Islet precursor cell (in vitro differentiated cells): ENCODE data around the gene AHCYL2.
A peak's percentile ranks its signal among the peaks of the same experiment; 100 is the strongest.
"Not testable (repeated sequence)": the region's sequence is repeated elsewhere in the genome, so short reads cannot be mapped to it uniquely, and the experiment has no call there.

Source experiments
- DNase-seq: peaks from one replicate; pipeline ENCODE4 v3.0.0-alpha.2; 2018

Gene AHCYL2

GRCh38 chr7:129388333-129389098 lies 163.7 kb downstream of the AHCYL2 start:
- no peak for DNase-seq

DNA sequence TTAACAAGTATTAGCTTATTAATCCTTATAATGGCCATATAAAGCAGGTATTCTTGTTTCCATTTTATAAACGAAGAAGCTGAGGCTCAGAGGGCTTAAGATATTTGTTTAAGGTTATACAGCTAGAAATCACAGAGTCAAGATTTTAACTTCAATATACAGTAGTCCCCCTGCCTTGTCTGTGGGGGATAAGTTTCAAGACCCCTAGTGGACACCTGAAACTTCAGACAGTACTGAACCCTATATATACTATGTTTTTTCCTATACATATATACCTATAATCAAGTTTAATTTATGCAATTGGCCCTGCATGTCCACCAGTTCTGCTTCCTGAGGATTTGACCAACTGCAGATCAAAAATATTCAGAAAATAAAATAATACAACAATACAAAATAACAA lies 165.0 kb downstream of the AHCYL2 start:
- DNase-seq: no peak

DNA sequence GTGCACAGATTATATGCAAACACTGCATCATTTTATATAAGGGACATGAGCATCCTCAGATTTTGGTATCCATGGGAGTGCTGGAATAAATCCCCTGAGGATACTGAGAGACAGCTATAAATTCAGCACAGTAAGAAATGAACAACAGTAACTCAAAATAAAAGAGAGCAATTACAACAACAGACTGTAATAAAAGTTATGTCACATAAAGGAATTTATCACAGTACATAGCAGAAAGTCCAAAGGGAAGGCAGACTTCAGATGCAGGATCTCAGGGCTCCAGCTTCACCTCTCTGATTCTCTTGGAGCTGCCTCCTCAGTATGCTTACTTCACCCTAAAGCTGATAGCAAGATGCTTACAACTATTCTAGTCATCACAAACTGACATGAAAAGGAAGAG lies 165.5 kb downstream of the AHCYL2 start:
- DNase-seq: no peak

- no peak for DNase-seq
These were observed 166.8 kb downstream of the AHCYL2 start for GRCh38 chr7:129391546-129392171.

- DNase-seq: no peak
These were observed 168.4 kb downstream of the AHCYL2 start for GRCh38 chr7:129393255-129393654.

- DNase-seq: no peak
These were observed 169.3 kb downstream of the AHCYL2 start for GRCh38 chr7:129394101-129394500.

DNA sequence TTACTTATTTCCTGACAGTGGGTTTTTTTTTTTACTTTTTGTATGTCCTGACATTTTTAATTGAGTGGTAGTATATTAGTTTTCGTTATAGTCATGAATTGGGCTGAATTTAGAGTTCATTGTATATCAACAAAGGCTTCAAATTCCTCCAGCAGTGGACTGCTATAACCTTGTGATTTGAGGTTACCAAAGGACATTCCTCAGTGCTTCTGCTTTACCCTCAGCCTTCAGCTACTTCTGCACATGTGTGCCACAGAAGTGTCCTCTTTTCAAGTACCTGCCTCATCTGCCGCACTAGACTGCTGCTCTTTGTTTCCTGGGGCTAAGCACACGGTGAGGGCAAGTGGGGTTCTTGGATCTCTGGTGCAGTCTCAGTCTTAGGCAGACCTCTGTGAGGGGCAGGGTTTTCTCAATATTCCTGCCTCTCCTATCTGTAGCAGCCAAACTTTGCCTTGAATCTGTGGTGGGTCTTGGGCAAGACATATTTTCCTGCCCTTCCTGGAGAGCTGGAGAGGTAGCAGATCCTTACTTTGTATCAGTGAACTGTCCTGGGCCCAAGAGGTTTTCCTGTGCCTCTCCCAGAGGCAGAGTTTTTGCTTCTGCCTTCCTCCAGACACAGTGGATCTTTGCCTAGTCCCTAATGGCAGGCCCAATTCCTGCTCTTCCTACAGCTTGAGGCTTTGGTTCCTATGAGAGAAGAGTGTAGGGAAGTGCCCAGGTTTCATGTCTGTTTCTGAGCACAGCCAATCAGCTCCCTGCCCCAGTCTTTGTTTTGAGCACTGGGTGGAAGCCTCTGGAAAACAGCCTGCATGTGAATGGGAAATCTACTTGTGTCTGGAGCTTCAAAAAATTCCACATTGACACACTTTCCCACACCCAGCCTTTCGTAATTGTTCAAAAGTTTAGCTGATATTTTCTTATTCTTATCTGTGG lies 170.4 kb downstream of the AHCYL2 start:
- no peak for DNase-seq

DNA sequence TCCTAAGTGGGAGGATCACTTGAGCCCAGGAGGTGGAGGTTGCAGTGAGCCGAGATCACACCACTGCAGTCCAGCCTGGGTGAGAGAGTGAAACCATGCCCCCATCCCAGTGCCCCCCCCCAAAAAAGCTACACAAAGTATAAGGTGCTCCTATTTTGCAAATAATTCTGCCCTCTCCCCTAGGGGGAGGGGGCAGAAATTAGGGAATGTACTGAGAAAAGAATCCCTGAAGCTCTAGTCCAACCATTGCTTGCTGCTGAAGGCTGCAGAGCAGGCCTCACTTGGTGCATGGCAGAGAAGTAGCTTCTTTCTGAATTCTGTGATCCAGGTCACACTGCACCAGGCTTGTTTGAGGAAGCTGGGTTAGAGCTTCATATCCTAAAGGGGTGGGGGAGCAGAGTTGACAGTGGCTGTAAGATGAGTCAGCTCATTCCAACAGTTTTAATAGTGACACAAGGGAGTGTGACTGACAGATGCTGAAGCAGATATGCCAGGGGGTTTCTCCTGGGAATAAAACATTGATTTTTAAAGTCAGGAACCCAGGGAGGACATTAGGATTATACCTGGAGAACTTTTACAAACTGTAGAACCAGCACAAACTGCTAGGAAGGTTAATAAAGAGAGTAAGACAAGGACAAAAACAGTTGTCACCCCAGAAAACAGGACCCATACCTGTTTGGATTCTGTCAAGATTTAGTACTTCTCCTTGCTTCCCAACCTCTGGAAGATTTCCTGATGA lies 176.6 kb downstream of the AHCYL2 start:
- peak; percentile 83 for DNase-seq

GRCh38 chr7:129401967-129402860 lies 177.4 kb downstream of the AHCYL2 start:
- DNase-seq: no peak

DNA sequence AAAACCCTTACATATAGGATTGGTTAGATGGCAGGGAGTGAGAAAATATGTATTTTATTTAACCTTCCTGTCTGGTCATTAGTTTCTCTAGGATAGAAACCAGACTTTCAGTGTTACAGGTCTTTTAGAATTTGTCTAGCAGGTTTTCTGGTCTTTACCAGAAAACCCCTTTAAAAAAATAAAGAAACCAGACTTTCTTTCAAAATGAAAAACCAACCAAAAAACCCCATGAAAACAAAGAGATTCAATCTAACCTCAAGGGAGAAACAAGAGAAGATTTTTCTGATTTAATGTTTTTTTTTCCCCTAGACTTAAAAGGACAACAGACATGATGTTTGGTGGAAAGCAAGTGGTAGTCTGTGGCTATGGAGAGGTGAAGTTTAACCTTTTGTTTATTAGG lies 180.7 kb downstream of the AHCYL2 start:
- DNase-seq: no peak

GRCh38 chr7:129410238-129410637 lies 185.4 kb downstream of the AHCYL2 start:
- DNase-seq: not testable (repeated sequence)

- DNase-seq: no peak
These were observed 187.7 kb downstream of the AHCYL2 start for GRCh38 chr7:129412501-129412900.

DNA sequence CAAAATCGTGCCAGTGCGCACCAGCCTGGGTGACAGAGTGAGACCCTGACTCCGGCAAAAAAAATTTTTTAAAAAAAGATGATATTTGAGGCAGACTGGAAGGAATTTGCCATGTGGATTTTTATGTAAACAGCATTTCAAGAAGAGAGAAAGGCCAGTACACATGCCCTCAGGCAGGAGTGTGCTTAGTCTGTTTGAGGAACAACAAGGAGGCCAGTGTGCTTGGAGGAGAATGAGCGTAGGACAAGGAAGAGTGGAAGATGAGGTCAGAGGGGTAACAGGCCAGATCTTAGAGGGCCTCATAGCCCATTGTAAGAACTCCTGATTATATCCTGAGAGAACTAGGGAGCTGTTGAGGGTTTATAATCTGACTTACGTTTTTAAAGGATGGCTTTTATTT lies 192.2 kb downstream of the AHCYL2 start:
- DNase-seq: peak; percentile 81

GRCh38 chr7:129421717-129422250 lies 197.0 kb downstream of the AHCYL2 start:
- DNase-seq: no peak

- DNase-seq: no peak
These were observed 197.9 kb downstream of the AHCYL2 start for GRCh38 chr7:129422727-129423126.

DNA sequence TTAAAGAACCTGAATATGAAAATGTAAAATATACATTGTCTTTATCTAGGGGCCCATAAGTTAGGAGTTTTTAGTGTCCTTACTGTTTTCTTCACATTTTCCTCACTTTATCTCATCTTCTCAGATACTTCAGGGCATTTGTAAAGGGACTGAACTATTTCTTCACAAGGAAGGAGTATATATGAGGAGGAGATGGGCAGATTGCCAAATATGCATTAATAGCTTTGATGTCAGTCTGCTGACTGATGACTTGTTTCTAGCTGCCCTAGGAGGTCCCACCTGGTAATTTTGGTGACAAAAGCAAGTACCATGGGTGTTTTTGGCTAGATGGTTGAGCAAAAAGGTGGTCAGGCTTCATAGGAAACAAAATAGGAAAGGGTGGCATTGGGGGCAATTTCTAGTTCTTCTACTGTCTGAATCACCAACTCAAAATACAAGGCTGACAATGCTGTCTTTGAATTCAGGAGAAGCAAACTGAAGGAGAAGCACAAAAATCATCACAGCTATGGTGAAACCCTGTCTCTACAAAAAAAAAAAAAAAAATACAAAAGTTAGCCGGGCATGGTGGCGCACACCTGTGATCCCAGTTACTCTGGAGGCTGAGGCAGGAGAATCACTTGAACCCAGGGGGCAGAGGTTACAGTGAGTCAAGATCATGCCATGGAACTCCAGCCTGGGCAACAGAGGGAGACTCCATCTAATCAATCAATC lies 199.0 kb downstream of the AHCYL2 start:
- no peak for DNase-seq

DNA sequence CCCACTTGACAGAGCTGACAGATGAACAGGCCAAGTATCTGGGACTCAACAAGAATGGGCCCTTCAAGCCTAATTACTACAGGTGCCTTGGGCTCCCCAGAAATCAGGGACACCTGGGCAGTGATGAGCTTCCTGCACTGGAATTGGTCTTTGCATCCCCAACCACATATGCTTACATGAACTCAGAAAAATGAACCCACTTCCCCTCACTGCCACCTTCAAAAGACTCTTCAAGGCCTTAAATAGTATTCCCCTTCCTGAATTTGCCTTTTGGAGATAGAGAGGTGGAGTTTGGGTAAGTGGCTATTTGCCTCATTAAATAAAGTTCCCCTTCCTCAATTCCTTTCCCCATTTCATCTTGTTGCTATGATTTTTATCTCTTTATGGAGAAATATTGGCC lies 201.7 kb downstream of the AHCYL2 start:
- DNase-seq: no peak

GRCh38 chr7:129427526-129428045 lies 202.8 kb downstream of the AHCYL2 start:
- DNase-seq: no peak

DNA sequence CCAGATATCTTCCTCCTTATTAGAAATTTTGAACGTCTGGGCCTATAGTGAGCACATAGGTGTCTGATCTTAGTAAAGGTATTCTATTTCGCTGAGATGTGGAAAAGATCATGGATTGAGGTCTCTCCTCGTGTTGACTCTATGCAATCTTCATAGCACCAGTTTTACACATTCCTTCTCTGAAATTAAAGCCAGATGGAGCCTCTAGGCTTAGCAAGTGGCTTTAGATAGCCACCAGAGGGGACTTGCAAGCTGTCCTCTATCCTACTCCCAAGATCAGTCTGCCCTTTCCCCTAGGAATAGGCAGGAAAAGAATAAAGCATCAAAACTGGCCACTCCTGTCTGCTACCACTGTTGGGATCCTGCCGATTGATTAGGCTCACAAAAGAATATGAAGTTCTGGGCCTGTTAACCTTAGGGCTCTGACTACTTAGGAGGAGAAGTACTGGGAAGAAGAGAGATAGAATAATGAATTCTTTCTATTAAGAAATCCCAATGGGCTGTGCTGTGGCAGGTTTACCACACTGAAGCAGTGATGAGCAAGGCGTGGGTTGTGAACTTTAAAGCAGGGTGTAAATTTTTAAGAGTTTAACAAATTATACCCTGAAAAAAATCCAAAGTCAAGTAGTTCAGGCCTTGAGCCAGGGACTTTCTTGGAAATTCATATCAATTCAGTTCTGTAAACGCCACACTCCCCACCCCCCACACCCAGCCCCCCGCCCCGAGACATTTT lies 207.2 kb downstream of the AHCYL2 start:
- DNase-seq: no peak
